ENCODE data around the gene HAUS1.
A peak's percentile ranks its signal among the peaks of the same experiment; 100 is the strongest.
"Not testable (repeated sequence)": the region's sequence is repeated elsewhere in the genome, so short reads cannot be mapped to it uniquely, and the experiment has no call there.

Gene HAUS1

GRCh38 chr18:46104128-46104911 is at the start of gene HAUS1:
Gene HAUS1, plus strand, starts transcription at chr18:46104385. Its CDS starts 27 bp downstream, at chr18:46104412.
- peak; percentile 71 for DNase-seq (ENCODE audit: low read depth)

DNA sequence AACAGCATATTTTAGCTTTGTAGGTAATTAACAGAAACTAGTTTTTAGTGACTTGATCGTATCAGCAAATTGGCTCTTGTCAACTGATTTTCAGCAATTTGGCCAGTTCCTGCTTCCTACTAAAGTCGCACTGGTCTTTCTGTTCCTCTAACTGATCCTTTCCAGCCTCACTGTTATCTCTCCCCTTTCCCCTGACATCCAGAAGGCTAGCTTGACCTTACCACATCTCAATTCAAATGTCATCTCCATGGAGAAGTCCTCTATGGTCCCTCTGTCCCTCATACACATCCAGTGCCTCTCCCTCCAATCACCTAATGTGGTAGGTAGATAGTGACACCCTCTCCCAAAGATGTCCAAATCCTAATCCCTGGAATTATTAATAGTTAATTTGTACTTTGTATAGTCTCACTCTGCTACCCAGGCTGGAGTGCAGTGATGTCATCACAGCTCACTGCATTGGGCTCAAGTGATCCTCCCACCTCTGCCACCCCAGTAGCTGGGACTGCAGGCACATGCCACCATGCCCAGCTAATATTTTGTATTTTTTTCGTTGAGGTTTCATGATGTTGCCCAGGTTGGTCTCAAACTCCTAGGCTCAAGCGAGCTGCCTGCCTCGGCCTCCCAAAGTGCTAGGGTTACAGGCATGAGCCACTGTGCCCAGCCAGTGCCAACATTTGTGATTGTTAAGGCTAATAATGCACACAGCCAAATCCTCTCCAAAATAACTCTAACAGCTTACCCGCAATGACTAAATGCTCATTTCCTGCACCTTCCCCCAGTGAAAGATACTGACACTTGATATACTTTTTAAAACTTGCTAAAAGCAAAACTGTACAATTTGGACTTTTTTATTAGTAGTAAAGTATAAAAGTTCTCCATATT is 49.0 kb upstream of the HAUS1 start:
- no peak for DNase-seq (ENCODE audit: low read depth)

DNA sequence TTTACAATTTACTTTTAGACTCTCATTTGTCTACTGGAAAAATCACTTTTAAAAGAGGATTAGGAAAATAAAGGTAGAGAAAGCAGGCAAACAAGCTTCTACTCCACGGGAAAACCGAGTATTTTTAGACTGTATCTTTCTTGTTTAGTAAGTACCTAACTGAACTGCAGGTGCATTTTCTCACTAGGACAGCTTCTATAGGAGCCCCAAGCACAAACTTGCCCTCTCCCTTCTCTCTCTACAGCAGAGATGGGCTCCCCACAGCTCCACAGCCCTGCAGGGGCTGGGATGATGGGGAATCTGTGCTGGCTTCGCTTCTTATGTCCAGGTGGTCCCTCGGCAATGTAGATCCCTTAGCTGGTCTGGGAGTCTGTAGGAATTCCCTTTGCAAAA is 48.4 kb upstream of the HAUS1 start:
- DNase-seq (ENCODE audit: low read depth): no peak

GRCh38 chr18:46060359-46060841 is 43.8 kb upstream of the HAUS1 start:
- DNase-seq (ENCODE audit: low read depth): no peak

- DNase-seq (ENCODE audit: low read depth): no peak
These were observed 42.8 kb upstream of the HAUS1 start for GRCh38 chr18:46061387-46061786.

- no peak for DNase-seq (ENCODE audit: low read depth)
These were observed 42.4 kb upstream of the HAUS1 start for GRCh38 chr18:46061796-46062195.

GRCh38 chr18:46062781-46063180 is 41.4 kb upstream of the HAUS1 start:
- DNase-seq (ENCODE audit: low read depth): no peak

- no peak for DNase-seq (ENCODE audit: low read depth)
These were observed 36.7 kb upstream of the HAUS1 start for GRCh38 chr18:46067438-46068007.

GRCh38 chr18:46068763-46069162 is 35.4 kb upstream of the HAUS1 start:
- DNase-seq (ENCODE audit: low read depth): no peak

DNA sequence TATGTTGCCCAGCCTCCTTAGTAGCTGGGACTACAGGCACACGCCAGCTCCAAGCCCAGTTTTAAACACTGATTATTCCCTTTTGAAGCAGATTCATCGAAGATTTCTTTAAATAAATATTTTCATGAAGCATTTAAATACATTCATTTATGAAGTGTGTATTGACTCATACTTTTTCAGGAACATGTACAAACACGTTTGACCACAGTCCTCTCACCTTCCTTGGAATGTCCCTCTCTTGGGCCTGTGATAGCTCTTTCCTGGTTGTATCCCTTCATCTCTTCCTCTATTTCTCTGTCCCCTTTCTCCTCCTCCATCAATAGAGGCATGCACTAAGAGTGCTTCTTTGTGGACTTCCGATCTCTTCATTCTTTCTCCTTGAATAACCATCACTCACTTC is 34.7 kb upstream of the HAUS1 start:
- DNase-seq (ENCODE audit: low read depth): no peak

DNA sequence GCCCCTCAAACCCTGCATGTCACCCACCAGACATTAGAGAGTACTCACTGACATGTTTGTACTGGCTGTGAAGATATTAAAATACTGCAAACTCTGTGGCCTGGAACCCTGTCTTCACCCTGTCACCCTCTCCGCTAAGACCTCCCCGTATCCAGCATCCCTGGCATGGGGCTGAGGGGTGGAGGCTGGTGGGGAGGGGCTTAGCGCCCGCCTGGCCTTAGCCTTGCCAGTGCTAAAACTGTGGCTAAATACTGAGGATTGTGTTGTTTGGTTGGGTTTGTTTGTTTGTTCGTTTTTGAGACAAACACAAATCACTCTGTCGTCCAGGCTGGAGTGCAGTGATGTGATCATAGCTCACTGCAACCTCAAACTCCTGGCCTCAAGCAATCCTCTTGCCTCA is 34.0 kb upstream of the HAUS1 start:
- DNase-seq (ENCODE audit: low read depth): no peak

DNA sequence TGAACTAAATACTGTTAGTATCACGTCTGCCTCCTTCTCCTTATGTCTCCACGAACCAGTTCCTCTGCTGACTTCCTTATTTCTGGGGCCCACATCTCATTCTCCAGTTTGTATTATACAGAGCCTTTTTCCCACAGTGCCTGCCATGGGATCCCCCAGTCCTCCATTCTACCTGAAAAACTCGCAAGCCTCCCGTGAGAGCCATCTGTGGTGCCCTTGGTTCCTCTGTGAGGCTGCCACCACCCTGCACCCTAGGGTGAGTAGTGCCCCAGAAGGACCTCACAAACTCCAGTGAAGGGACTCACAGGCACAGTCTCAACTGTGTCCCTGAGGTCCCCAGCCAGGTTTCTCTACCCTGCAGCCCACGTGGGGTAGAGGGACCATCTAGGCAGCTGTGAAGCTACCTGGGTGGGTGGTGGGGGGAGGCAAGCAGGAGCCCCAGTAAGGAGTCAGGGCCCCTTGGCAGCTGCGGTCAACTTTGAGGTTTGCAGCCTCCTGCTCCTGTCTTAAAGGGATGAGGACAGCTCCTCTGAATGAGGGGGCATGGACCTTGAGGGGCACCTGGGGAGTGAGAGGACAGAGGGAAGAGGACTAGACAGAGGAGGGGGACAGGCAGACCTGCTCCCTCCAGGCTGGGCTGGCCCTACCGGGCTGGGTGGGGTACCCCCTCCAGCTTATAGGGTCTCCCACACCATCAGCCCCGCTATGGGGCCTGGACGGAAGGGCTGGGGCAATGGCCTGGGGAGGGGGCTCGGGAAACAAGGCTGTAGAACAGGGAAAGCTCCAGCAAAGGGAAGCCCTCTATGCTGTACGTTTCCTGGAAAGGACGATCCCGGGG is 33.2 kb upstream of the HAUS1 start:
- DNase-seq (ENCODE audit: low read depth): peak; percentile 10

- peak; percentile 42 for DNase-seq (ENCODE audit: low read depth)
These were observed 32.4 kb upstream of the HAUS1 start, which contains the start of gene PSTPIP2 for GRCh38 chr18:46071653-46072375. Gene PSTPIP2, minus strand, starts transcription at chr18:46072260. Its CDS starts 72 bp downstream, at chr18:46072188.

- no peak for DNase-seq (ENCODE audit: low read depth)
These were observed 31.8 kb upstream of the HAUS1 start for GRCh38 chr18:46072376-46072867.

- DNase-seq (ENCODE audit: low read depth): no peak
These were observed 31.2 kb upstream of the HAUS1 start for GRCh38 chr18:46072959-46073358.

DNA sequence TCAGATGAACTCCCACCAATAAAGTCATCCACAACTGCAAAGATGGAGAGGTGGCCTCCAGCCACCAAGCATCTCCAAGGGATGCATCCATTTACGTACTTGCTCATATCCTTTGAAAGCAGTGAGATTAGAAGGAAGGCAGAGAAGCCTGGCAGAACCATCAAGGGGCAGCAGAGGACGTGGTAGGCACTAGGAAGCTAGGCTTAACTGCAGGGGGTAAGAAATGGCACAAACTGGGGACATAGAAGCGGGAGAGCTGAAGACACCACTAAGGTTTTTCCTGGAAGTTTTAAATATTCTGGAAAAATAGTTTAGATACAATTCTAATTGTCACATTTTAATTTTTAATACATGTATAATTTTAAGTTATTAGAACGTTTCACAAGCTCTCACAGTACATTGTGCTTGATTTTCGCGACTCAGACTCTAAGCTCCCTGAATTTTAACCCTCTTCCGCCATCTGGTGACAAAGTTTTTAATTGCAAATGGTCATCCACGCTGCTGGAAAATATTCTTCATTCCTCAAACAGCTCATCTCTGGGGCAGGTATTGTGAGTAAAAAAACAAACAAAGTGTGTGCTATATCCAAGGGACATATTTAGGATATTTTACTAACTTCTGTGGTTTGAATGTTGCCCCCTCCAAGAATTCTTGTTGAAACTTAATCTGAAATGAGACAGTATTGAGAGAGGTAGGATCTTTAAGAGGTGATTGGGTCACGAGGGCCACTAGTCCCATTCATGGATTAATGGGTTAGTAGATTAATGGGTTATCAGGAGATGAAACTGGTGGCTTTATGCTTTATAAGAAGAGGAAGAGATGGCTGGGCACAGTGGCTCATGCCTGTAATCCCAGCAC is 30.5 kb upstream of the HAUS1 start:
- no peak for DNase-seq (ENCODE audit: low read depth)

DNA sequence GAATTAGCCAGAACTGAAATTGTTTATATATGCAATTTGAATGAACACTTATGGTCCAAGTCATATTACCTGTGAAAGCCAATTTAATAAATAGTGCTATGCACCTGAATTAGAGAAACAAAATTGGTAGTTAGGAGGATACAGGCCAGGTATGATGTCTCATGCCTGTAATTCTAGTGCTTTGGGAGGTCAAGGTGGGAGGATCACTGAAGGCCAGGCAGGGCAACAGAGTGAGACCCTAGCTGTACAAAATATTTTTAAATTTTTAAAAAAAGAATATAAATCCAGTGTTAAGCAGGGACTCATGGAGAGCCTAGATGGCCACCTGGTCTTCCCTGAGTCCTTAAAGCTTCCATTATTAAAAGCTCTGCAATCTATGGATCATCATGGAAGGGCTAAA is 24.8 kb upstream of the HAUS1 start:
- DNase-seq (ENCODE audit: low read depth): no peak

DNA sequence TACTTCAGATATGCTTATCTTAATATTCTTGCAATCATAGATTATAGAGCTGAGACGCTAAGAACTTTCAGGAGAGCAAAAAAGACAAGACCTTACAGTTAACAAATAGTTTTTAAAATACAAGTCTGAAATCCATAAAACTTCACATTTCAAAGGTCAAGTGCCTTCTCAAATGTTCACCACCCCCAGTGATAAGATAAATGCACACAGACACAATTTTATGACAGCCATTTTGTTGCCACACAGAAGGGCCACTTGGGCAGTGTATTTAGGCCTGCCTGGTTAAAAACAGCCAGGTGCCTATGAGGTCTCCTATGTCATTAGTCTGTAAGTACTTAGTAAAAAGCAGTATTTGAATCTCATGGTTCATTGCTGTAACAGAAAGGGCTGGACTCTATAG is 24.0 kb upstream of the HAUS1 start:
- no peak for DNase-seq (ENCODE audit: low read depth)

- DNase-seq (ENCODE audit: low read depth): no peak
These were observed 19.8 kb upstream of the HAUS1 start for GRCh38 chr18:46084431-46084830.

GRCh38 chr18:46088501-46088900 is 15.7 kb upstream of the HAUS1 start:
- not testable (repeated sequence) for DNase-seq (ENCODE audit: low read depth)
